HEK293 (cell line): ENCODE data around the gene DRD1.

Experiments
- CTCF ChIP-seq: fragments of 450-650 bp; formaldehyde crosslinking; IDR thresholded peaks from 2 replicates; pipeline ENCODE4 v1.5.1; 2016; ENCODE audit warnings: missing biosample characterization, missing genetic modification characterization
- ZNF10 ChIP-seq: fragments of 450-650 bp; formaldehyde crosslinking; IDR thresholded peaks from 2 replicates; pipeline ENCODE4 v1.5.1; 2017; ENCODE audit warnings: missing biosample characterization, missing genetic modification characterization
- ZNF114 ChIP-seq: fragments of 450-650 bp; formaldehyde crosslinking; IDR thresholded peaks from 2 replicates; pipeline ENCODE4 v1.5.0; 2017; ENCODE audit warnings: missing biosample characterization, missing genetic modification characterization
- ZNF121 ChIP-seq: fragments of 450-650 bp; formaldehyde crosslinking; IDR thresholded peaks from 2 replicates; pipeline ENCODE4 v1.5.1; 2016; ENCODE audit warnings: missing biosample characterization, missing genetic modification characterization
- ZNF18 ChIP-seq: fragments of 450-650 bp; formaldehyde crosslinking; IDR thresholded peaks from 2 replicates; pipeline ENCODE4 v1.5.1; 2016; ENCODE audit warnings: missing biosample characterization, missing genetic modification characterization
- ZNF311 ChIP-seq: fragments of 450-650 bp; formaldehyde crosslinking; IDR thresholded peaks from 2 replicates; pipeline ENCODE4 v1.5.1; 2017; ENCODE audit warnings: missing biosample characterization, missing genetic modification characterization, borderline replicate concordance
- ZNF791 ChIP-seq: fragments of 450-650 bp; formaldehyde crosslinking; IDR thresholded peaks from 2 replicates; pipeline ENCODE4 v1.5.1; 2016; ENCODE audit warnings: missing biosample characterization, missing genetic modification characterization
- TF ChIP-seq, protein P1 (sequence below): sonication (generic); formaldehyde crosslinking; IDR thresholded peaks from 2 replicates; pipeline ENCODE4 v1.8.1; 2022; ENCODE audit warnings: mild to moderate bottlenecking, moderate library complexity, missing genetic modification reagents

GRCh38 chr5:175392236-175392635 lies 51.7 kb downstream of the DRD1 start:
- TF ChIP-seq ZNF10 = no peak
- no peak for TF ChIP-seq ZNF18 (tag by site-specific recombination)
- TF ChIP-seq ZNF791 (tag by site-specific recombination) = no peak
- no peak for TF ChIP-seq ZNF114
- TF ChIP-seq CTCF (tag by site-specific recombination) = no peak
- TF ChIP-seq, protein P1, sequence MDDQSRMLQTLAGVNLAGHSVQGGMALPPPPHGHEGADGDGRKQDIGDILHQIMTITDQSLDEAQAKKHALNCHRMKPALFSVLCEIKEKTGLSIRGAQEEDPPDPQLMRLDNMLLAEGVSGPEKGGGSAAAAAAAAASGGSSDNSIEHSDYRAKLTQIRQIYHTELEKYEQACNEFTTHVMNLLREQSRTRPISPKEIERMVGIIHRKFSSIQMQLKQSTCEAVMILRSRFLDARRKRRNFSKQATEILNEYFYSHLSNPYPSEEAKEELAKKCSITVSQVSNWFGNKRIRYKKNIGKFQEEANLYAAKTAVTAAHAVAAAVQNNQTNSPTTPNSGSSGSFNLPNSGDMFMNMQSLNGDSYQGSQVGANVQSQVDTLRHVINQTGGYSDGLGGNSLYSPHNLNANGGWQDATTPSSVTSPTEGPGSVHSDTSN (CRISPR knock-in tag) = no peak
- TF ChIP-seq ZNF121 (tag by site-specific recombination) = no peak
- TF ChIP-seq ZNF311 = no peak
